GM21825 (cell line): Measurements from ENCODE around the gene FEM1A.
A peak's percentile ranks its signal among the peaks of the same experiment; 100 is the strongest.
"Not testable (repeated sequence)": the region's sequence is repeated elsewhere in the genome, so short reads cannot be mapped to it uniquely, and the experiment has no call there.

Experiments used
- ATAC-seq: cut with Tn5 transposase; IDR thresholded peaks from one replicate; pipeline ENCODE4 v1.9.1; 2021; ENCODE audit warnings: mild to moderate bottlenecking, moderate library complexity; ENCODE audit not compliant: unreplicated experiment

FEM1A gene, protein sequence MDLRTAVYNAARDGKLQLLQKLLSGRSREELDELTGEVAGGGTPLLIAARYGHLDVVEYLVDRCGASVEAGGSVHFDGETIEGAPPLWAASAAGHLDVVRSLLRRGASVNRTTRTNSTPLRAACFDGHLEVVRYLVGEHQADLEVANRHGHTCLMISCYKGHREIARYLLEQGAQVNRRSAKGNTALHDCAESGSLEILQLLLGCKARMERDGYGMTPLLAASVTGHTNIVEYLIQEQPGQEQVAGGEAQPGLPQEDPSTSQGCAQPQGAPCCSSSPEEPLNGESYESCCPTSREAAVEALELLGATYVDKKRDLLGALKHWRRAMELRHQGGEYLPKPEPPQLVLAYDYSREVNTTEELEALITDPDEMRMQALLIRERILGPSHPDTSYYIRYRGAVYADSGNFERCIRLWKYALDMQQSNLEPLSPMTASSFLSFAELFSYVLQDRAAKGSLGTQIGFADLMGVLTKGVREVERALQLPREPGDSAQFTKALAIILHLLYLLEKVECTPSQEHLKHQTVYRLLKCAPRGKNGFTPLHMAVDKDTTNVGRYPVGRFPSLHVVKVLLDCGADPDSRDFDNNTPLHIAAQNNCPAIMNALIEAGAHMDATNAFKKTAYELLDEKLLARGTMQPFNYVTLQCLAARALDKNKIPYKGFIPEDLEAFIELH

DNA sequence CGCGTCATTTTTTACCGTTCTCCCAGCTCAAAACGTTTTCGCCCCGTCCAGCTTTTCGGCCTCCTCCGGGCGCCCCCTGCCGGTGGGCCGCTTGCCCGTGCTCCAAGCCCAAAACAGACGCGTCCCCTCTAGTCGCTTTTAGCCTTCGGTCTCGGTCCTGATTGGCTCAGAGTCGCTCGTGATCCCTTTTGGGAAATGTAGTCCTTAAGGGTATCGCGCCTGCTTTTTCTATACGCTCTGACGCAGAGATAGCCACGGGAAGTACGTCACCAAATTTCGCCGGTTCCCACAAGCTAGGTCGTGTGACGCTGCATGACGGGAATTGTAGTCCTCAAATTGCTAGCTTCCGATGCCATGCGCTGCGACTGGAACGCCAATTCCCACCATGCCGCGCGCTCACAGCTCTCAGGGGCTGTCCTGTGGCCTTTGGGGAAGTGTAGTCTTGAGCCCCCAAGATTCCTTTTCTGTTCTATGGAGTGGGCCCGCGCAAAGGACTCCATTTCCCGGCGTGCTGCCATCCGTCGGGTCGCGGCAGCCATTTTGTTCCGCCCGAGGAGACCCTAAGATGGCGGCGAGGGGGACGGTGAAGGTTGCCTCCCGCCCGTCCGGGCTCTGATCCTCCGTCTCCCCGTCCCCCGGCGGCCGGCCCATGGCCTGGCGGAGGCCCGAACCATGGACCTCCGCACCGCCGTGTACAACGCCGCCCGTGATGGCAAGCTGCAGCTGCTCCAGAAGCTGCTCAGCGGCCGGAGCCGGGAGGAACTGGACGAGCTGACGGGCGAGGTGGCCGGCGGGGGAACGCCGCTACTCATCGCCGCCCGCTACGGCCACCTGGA lies at the start of gene FEM1A:
Gene FEM1A (plus strand): TSS at position 552 of the 836 bp plus-strand sequence. CDS start 121 bp downstream, at position 673.
- peak; percentile 92 for ATAC-seq

DNA sequence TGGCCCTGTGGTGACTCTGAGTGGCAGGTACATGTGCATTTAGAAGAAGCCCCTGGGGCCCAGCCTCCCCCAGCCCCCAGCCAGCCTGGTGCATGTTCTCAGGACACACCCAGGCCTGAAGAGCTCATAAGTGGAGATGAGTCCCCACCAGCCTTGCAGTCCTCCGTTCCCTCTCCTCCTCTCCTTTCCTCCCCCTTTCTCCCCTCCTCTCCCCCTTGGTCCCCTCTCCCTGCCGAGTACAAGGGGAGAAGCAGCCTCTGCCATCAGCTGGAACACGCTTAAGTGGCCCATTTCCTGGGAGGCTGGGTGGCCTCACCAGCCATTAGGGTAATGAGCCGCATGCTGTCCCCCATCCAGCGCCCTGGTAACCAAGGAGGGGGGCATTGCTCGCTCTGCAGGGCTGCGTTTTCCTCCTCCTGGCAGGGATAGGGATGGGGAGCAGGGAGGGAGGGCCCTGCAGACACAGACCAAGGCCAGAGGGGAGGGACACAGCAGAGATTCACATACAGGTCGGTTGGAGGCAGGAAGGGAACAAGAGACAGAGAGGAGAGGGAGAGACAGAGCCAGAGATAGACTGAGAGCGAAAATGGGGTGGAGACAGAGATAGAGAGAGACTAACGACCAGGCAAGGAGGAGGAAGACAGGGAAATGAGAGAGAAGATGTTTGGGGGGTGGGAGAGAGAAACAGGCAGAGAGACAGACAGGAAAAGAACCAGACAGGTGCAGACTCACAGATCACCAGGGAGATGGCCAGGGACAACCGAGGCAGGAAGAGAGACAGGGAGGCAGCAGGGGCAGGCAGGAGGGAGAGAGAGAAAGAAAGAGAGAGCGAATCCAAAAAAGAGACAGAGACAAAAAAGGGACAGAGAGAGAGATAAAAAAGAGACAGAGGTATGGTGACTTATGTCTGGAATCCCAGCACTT lies 48.5 kb upstream of the FEM1A start:
- no peak for ATAC-seq

DNA sequence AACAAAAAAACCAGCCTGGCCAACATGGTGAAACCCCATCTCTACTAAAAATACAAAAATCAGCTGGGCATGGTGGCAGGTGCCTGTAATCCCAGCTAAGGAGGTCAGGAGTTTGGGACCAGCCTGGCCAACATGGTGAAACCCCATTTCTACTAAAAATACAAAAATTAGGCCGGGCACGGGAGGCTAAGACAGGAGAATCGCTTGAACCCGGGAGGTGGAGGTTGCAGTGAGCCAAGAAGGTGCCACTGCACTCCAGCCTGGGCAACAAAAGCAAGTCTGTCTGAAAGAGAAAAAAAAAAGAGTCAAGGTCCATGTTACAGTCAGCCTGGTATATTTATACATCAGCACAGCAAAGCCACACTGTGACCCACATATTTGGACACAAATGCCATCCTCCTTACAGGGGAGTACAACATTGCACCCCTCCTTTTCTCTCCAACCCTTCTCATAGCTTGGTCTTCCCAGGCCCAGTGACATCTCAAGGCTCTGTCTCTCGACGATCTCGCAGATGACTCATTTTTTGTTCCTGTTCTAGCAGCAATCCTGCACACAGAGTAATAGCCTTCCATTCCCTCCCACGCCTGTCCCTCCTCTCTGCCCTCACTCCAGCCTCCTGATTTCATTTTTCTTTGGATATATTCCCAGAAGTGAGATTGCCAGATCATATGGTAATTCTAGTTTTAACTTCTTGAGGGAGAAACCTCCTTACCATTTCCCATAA lies 46.9 kb upstream of the FEM1A start:
- no peak for ATAC-seq

DNA sequence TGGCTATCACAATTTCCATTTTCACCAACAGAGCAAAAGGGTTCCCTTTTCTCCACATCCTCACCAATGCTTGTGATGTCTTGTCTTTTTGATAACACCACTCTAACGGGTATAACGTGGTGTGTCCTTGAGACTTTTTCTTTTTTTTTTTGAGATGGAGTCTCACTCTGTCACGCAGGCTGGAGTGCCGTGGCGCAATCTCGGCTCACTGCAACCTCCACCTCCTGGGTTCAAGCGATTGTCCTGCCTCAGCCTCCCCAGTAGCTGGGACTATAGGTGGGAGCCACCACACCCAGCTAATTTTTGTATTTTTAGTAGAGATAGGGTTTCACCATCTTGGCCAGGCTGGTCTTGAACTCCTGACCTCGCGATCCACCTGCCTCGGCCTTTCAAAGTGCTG lies 46.4 kb upstream of the FEM1A start:
- not testable (repeated sequence) for ATAC-seq

DNA sequence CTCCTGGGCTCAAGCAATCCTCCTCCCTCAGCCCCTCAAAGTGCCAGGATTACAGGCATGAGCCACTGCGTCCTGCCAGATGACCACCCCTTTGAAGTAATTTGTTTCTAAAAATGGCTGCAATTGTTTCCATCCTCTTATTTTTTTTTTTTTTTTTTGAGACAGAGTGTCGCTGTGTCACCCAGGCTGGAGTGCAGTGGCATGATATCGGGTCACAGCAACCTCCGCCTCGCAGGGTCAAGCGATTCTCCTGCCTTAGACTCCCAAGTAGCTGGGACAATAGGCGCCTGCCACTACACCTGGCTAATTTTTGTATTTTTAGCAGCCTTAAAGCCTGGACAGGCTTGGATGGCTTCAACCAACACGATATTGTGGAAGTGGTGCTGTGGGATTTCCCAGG lies 45.5 kb upstream of the FEM1A start:
- no peak for ATAC-seq

DNA sequence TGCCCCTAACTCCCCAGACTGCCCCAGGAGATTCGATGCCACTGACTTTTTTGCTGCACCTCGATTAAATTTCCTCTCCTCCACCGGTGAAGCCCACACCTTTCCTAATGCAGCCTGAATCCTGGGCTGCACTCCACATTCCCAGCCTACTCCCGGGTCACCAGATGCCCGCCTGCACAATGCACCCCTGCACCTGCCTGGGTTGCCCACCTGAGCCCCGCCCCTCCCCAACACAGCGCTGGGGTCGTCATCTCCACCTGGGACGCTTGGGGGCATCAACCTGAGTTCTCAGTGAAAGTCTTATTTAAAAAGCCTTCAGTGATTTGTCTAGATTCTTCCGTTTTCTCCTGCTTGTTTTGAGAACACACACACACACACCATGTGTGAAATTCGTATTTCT lies 43.3 kb upstream of the FEM1A start:
- no peak for ATAC-seq

DNA sequence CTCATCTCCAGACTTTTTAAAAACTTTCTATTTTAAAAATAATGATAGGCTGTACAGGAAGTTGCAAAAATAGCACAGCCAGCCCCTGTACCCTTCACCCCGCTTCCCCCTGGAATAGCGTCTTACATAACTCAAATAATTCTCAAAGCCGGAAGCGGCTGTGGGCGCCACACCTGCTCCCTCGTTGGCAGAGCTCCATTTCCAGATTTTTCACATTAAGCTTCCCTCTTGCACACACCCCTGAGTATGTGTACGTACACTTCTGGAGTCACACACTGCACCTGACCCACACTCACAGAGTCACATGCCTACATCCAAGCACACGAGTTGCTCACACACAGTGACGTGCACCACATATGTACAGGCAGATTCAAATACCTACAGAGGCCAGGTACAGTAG lies 42.9 kb upstream of the FEM1A start:
- no peak for ATAC-seq

DNA sequence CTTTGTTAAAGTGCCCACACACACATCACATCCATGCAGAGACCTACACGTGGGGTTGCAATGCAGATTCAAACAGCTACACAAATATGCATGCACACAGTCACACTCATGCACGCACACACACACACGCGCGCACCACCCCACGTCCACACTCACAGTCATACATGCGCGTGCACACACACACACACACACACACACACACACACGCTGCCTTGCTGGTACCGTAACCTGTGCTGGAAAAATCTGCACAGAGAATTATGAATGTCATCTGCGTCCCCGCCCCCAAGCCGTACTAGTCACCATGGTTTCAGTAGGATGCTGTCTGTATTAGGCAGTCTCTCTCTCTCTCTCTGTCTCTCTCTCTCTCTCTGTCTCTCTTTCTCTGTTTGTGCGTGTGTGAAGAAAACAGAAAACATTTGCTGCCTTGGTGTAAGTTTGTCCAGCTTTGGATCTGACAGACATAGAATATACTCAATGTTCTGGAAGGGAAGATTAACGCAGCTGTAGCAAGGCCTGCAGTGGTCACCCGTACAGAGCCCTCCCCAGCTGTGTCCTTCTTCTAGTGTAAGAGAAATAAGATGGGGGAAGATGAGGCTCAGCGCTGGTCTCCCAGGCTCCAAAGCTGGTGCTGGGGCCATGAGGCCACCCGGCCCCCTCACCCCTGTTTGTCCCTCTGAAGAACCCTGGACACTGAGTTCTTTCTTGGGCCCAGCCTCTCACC lies 41.5 kb upstream of the FEM1A start:
- no peak for ATAC-seq

DNA sequence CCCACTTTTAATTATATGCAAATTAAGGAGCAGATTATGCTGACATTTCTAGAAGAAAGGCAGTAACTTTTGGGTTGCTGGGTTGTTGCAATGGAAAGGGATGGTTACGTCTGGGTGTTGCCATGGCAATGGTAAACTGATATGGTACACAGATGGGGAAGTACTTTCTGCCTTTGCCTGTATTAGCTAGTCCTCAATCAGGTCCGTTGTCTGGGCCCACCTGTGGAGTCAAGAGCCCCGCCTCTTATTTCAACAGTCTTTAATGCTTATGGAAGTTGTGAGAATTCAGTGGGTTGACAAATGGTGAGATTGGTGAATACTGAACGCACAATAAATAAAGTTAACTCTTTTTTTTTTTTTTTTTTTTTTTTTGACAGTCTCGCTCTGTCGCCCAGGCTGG lies 37.3 kb upstream of the FEM1A start:
- no peak for ATAC-seq

DNA sequence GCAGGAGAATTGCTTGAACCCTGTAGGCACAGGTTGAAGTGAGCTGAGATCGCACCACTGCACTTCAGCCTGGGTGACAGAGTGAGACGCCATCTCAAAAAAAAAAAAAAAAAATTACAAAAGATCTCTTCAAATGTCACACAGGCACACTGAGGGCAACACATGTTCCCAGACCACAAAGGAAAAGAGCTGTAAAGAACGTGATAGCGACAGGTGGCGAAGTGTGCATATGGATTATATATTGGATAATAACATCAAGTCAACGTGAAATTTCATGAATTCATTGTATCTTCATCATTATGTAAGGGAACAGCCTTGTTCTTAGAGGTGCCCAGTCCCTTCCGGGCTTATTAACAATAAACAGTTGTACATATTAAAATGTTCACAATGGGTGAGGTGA lies 36.1 kb upstream of the FEM1A start:
- no peak for ATAC-seq

DNA sequence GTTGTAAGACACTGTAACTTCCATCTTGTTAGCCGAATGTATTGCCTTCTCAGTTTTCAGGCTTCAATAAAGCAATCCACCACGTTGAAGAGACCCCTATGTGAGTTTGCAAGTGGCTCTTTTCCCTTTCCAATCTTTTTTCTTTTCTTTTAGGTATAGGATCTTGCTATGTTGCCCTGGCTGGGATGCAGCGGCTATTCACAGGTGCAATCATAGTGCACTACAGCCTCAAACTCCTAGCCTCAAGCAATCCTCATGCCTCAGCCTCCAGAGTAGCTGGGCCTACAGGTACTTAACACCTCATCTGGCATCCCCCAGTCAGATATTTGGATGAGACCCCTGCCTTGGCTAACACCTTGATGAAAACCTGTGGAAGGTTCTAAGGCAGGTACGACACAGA lies 33.5 kb upstream of the FEM1A start:
- no peak for ATAC-seq

DNA sequence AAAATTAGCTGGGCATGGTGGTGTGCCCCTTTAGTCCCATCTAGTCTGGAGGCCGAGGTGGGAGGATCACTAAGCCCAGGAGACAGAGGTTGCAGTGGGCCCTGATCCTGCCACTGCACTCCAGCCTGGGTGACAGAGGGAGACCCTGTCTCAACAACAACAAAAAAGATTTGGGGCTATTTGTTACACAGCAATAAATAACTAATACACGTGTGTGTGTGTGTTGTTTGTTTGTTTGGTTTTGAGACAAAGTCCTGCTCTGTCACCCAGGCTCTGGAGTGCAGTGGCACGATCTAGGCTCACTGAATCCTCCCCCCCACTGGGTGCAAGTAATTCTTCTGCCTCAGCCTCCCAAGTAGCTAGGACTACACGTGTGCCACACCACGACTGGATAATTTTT lies 32.9 kb upstream of the FEM1A start:
- ATAC-seq = no peak

DNA sequence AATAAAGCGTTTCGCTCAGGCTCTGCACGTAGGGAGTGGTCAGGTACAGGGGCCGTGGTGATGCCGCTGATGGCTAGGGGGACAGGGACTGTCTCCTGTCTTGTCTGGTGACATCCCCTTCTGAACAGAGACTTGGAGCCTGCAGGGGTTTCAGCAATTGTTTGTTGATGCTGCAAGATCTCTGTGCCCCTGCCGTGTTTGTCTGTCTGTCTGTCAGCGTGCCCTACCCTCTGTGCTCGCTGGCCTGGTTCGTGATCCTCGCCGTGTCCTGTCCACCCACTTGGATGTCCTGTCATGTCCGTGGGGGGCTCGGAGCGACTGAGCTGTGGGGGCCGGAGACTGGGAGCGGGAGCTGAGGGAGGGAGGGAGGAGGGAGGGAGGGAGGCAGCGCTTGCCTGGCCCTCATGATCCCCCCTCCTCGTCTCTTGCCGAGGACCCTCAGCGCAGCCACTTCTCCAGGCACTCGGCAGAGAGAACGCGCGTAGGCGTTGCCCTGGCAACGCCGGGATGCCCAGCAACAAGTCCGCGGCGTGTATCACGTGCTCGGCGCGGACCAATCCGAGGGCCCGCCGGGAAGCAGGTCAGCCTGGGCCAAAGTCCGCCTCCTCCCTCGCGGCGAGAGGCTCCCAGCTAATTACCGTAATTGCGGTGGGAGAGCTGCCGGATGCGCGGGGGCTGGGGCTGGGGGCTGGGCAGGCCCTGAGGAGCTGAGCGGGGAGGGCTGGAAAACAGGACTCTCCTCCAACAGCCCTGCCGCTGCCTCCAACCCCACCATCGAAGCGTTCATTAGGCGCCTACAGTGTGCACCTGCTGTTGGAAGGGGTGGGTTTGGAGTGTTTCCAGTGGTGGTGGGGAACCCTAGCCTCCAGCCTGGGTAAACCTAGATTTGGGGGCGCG lies 31.9 kb upstream of the FEM1A start:
- no peak for ATAC-seq

DNA sequence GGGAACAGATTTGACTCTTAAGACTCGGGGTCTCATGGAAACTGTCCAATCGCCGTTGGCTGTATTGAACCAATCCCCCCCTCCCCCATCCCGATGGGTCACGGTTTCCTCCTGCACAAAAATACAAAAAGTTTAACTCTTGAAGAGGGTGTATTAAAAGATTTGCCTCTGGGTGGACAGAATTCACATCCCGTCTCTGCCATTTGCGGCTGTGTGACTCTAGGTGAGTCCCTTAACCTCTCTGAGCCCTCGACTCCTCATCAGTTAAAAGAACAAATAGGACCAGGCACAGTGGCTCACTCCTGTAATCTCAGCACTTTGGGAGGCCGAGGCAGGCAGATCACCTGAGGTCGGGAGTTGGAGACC lies 31.3 kb upstream of the FEM1A start:
- no peak for ATAC-seq

DNA sequence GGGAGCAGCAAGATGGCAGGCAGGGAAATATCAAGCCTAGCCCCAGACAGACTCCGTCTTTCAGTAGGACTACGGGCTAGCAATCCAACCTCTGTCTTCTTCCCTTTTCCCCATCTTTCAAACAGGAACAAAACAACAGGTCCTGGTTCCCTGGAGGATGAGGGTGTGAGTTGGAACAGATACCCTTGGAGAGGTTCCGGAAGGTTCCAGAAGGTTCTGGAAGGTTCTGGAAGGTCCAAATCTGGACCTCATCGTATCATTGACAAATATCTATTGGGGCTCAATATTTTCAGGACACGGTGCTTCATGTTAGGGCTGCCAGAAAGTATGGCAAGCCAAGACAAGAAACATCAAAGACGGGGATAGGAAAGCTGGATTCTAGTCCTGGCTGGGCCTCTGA lies 28.5 kb upstream of the FEM1A start:
- ATAC-seq = no peak

DNA sequence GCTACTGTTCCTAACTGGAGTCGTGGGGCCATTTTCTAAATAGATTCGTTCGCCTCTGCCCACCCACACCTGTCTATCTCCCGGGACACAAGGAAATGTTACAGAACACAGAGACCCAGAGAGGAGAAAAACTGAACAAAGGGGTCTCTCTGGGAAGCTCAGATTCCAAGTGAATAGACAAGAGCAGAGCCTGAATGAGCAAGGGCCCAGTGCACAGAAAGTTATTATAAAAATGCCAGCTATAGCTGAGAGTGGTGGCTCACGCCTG lies 27.2 kb upstream of the FEM1A start:
- no peak for ATAC-seq

DNA sequence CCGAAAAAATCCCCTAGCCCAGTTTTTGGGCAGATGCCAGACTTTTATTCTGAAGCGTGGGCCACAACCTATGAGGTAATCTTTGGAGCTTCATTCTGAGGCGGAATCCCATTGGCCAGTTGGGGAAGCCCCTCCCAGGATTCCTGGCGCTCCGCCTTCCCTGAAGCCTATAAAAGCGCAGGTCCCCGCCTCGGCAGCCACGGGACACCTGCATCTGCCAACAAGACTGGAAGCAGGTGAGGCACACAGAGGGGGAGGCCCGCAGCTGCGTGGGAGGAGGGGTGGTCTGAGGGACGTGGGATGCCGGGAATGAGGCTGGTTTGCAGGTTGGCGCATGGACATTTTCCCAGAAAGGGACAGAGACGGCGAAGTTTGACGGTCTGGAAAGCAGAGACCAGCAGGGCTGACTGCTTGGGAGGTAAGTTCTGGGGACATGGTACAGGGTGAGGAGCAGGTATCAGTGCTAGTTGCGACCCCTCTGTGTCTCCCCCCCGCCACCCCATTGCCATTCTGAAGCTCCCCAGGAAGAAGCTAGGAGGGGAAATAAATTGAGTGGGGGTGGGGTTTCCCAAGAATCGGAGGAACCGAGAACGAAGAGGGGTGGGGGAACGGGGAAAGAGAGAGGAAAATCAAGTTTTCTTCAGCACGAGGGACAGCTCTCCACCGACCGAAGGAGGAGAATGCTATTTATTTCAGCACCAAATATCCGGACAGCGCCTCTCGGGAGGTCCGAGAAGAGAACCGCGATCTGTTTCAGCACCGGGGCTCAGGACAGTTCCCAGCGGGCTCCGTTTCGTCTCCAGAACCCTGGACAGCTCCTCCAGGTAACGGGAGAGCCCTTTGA lies 22.4 kb upstream of the FEM1A start:
- no peak for ATAC-seq

DNA sequence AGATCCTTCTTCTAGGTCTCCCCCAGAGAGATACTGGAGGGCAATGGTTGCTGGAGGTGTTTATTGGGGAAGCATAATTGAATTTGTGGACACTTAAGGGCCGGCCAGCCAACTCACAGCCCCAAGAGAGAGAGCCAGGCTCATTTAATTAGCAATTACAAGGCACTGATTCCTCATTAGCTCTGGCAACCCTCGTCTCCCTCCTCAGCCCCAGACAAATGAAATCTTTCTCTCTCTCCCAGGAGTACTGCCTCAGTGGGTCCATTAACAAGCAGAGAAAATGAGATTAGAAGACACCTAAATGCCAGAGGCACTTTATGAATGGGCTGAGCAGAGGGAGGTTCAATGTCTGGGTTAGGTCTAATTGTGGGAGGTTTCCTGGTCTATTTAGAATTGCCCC lies 19.0 kb upstream of the FEM1A start:
- no peak for ATAC-seq
